PC-9 (cell line): ENCODE measurements around the gene ZNF609. TPM values are rescaled to one million over a fixed set of nuclear protein-coding genes. Genes with fewer than 3 reads are reported as not detected.

ENCODE experiments used
- BruUV-seq: library from RNA; stranded (reverse); fragments of 400-500 nt; replicated peaks from 2 replicates; lab custom pipeline; 2021; lab: Mats Ljungman, UMichigan
- CTCF ChIA-PET: fragments of 300-600 bp; sonication (Branson Sonifier 250); formaldehyde crosslinking; loops from one replicate; lab custom pipeline; 2022; ENCODE audit warnings: antibody characterized with exemption; lab: Charles Lee
- POLR2A ChIA-PET: fragments of 300-600 bp; sonication (Branson Sonifier 250); formaldehyde crosslinking; loops from one replicate; lab custom pipeline; 2022; ENCODE audit warnings: antibody characterized with exemption; ENCODE audit not compliant: unreplicated experiment; lab: Charles Lee
- DNase-seq, 2 experiments: peaks; one replicate each; pipeline versions ENCODE4 v3.0.0 to v3.0.0-alpha.2; 2015 to 2022; ENCODE audit warnings: mixed read lengths in 1 of 2
- H2AFZ ChIP-seq: fragments of 200-600 bp; sonication (generic); 2 replicates; pipeline ENCODE4 v1.8.1; 2017; ENCODE audit warnings: antibody characterized with exemption
- H3F3A ChIP-seq: fragments of 200-600 bp; sonication (generic); 2 replicates; pipeline ENCODE4 v1.8.1; 2017; ENCODE audit warnings: antibody characterized with exemption, mild to moderate bottlenecking, low read depth; ENCODE audit not compliant: insufficient read depth
- H3K27ac ChIP-seq: fragments of 200-600 bp; sonication (generic); 2 replicates; pipeline ENCODE4 v1.6.1; 2016; ENCODE audit warnings: mixed run types
- H3K27me3 ChIP-seq: fragments of 200-600 bp; sonication (generic); 2 replicates; pipeline ENCODE4 v1.6.1; 2016; ENCODE audit warnings: low read depth, mixed run types; ENCODE audit not compliant: insufficient read depth
- H3K36me3 ChIP-seq: fragments of 200-600 bp; sonication (generic); 2 replicates; pipeline ENCODE4 v1.6.1; 2016; ENCODE audit warnings: low read depth, mixed run types
- H3K4me1 ChIP-seq: fragments of 200-600 bp; sonication (generic); replicated peaks from 2 replicates; pipeline ENCODE4 v1.6.1; 2016; ENCODE audit warnings: mixed run types; ENCODE audit not compliant: insufficient read depth
- H3K4me2 ChIP-seq: fragments of 200-600 bp; sonication (generic); 2 replicates; pipeline ENCODE4 v1.6.1; 2017; ENCODE audit warnings: mixed run types
- H3K4me3 ChIP-seq: fragments of 200-600 bp; sonication (generic); 2 replicates; pipeline ENCODE4 v1.6.1; 2016; ENCODE audit warnings: mixed run types
- H3K79me2 ChIP-seq: fragments of 200-600 bp; sonication (generic); 2 replicates; pipeline ENCODE4 v1.6.1; 2017; ENCODE audit warnings: low read depth, mixed run types
- H3K9me2 ChIP-seq: fragments of 200-600 bp; sonication (generic); 2 replicates; pipeline ENCODE4 v1.8.1; 2017; ENCODE audit warnings: mild to moderate bottlenecking; ENCODE audit not compliant: insufficient read depth
- H3K9me3 ChIP-seq: fragments of 200-600 bp; sonication (generic); 2 replicates; pipeline ENCODE4 v1.8.1; 2016; ENCODE audit warnings: low read depth; ENCODE audit not compliant: insufficient read depth
- H4K20me1 ChIP-seq: fragments of 200-600 bp; sonication (generic); 2 replicates; pipeline ENCODE4 v1.8.1; 2017; ENCODE audit not compliant: insufficient read depth
- CTCF ChIP-seq: fragments of 200-600 bp; sonication (generic); conservative IDR thresholded peaks from 2 replicates; pipeline ENCODE4 v1.6.1; 2017; ENCODE audit warnings: mixed run types, antibody characterized with exemption, mild to moderate bottlenecking, moderate library complexity
- EZH2 ChIP-seq: fragments of 200-600 bp; sonication (generic); IDR thresholded peaks from 2 replicates; pipeline ENCODE4 v1.8.0; 2017; ENCODE audit warnings: antibody characterized with exemption, low read depth
- intact Hi-C: fragments of 100-400 bp; cut with micrococcal nuclease; formaldehyde crosslinking; loops from one replicate; pipeline ENCODE4 v1.10.0; 2022; ENCODE audit not compliant: unreplicated experiment
- total RNA-seq: library from RNA; stranded (reverse); gene quantifications from 2 replicates; pipeline ENCODE4 v1.2.3, GENCODE V29; 2021

The ZNF609 gene
- total RNA-seq, 1 experiment from 2014 or later = 38.6 TPM

DNA sequence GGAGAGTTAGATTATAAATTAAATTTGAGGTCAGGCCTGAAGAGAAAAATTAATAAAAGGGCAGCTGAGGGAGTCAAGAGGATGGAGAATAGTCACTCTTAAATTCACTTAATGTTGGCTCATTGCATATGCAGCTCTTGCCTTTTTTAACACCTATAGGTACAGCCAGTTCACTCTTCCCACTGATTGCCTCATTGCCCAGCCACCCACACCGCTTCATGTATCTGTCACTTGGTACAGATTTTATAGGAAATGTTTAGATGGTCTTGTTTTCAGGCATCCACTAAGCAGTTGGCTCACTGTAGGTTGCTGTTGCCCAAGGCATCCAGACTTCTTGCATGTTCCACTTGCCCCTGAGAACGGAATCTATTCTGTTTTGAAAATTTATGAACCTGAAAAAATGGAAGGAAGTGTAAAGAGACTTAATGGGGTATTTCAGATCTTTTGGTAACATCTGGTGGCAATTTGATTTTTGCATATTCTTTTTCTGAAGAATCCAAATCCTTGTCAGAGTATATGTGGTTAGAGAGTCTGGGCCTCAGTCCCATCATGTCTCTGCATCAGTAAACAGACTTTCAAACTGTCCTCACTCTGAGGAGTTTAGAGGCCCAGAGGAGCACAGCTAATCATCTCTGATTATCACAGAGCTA is 163.1 kb downstream of the ZNF609 start:
- Histone ChIP-seq H3K27ac (no peak overlapping the region), H3K4me3 (no peak overlapping the region), H3K4me2 (no peak overlapping the region), H3F3A (no peaks in the 10 kb centered on the region; the same call in 1 of the 2 replicates), H3K36me3 (no peaks in the 10 kb centered on the region), H3K4me1 (no peaks in the 10 kb centered on the region), H3K9me2 (no peaks in the 10 kb centered on the region), H4K20me1 (0 out of 2 replicates have a peak, but pooled peaks cover 2% of the 10 kb centered on the region), H3K79me2 (0 out of 2 replicates have a peak, but pooled peaks cover 5% of the 10 kb centered on the region), H3K27me3 (no peaks in the 10 kb centered on the region), H3K9me3 (no peaks in the 10 kb centered on the region), H2AFZ (no peak overlapping the region)
- ChIA-PET CTCF (no interaction called here), POLR2A (no interaction called here)
- no TSS peak for BruUV-seq
- no peak for DNase-seq
- TF ChIP-seq CTCF (no peak), EZH2 (no peak)
- intact Hi-C loops = no loop called here

DNA sequence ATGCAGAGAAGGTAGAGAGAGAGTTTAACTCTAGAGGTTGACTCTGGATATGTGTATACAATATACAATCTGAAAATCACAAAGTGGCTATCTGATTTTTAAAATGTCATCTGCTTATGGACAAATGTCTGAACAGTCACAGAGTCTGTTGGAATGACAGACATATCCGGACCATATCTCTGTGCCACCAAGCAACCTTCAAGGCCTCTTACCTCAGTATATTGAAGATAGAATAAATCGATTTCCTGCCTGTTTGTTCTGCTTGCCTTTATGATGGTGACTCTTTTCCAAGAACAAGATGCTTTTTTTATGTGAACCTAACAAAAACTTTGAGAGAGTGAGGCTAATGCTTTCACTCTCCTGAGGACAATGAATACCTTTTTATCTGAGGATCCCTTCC is 163.9 kb downstream of the ZNF609 start:
- H3K27me3 ChIP-seq = no peaks in the 10 kb centered on the region
- no peak overlapping the region for H3K4me3 ChIP-seq
- no peaks in the 10 kb centered on the region for H3K9me3 ChIP-seq
- no peak for DNase-seq
- H3K27ac ChIP-seq = no peak overlapping the region
- TF ChIP-seq EZH2 (no peak), CTCF (no peak)
- no peaks in the 10 kb centered on the region for H3K4me1 ChIP-seq
- H3F3A ChIP-seq = no peaks in the 10 kb centered on the region; the same call in 1 of the 2 replicates
- intact Hi-C loops = no loop called here
- no peak overlapping the region for H3K4me2 ChIP-seq
- 0 out of 2 replicates have a peak, but pooled peaks cover 2% of the 10 kb centered on the region for H4K20me1 ChIP-seq
- ChIA-PET CTCF (no interaction called here), POLR2A (no interaction called here)
- H3K9me2 ChIP-seq = no peaks in the 10 kb centered on the region
- no peak overlapping the region for H2AFZ ChIP-seq
- 0 out of 2 replicates have a peak, but pooled peaks cover 5% of the 10 kb centered on the region for H3K79me2 ChIP-seq
- H3K36me3 ChIP-seq = no peaks in the 10 kb centered on the region
- BruUV-seq = no TSS peak

GRCh38 chr15:64629063-64629462 is 168.7 kb downstream of the ZNF609 start:
- Histone ChIP-seq H2AFZ (no peak overlapping the region), H3K36me3 (no peaks in the 10 kb centered on the region), H3K27me3 (no peaks in the 10 kb centered on the region), H3K4me3 (no peak overlapping the region), H3K79me2 (no peaks in the 10 kb centered on the region), H3K9me2 (no peaks in the 10 kb centered on the region), H3K4me1 (no peaks in the 10 kb centered on the region), H3F3A (no peaks in the 10 kb centered on the region), H3K4me2 (no peak overlapping the region), H3K9me3 (no peaks in the 10 kb centered on the region), H3K27ac (no peak overlapping the region), H4K20me1 (no peaks in the 10 kb centered on the region; the same call in 1 of the 2 replicates)
- ChIA-PET CTCF (no interaction called here), POLR2A (no interaction called here)
- BruUV-seq = no TSS peak
- DNase-seq = no peak
- no peak for TF ChIP-seq EZH2
- no peak for TF ChIP-seq CTCF
- intact Hi-C loops = no loop called here
